ENCODE measurements around the gene UNK.
"Not testable (repeated sequence)": the region's sequence is repeated elsewhere in the genome, so short reads cannot be mapped to it uniquely, and the experiment has no call there.

- not testable (repeated sequence) for TF ChIP-seq EZH2phosphoT487 (IDR thresholded peaks at IDR 0.05; ENCODE audit: insufficient read depth, low read depth); EZH2 (IDR thresholded peaks at IDR 0.05; ENCODE audit: insufficient read depth, poor library complexity, severe bottlenecking)
Measured at GRCh38 chr17:75859358-75859757, 74.8 kb downstream of the UNK start.
